ENCODE data around the gene TRIP13.

The TRIP13 gene

GRCh38 chr5:951940-952596 is 59.4 kb downstream of the TRIP13 start:
- no peak for ATAC-seq
- H3K9me3 Mint-ChIP-seq: no peaks in the 10 kb centered on the region

GRCh38 chr5:952597-953271 is 60.0 kb downstream of the TRIP13 start:
- H3K36me3 Mint-ChIP-seq: no peaks in the 10 kb centered on the region
- H3K4me3 Mint-ChIP-seq: no peak overlapping the region
- peaks cover 25% of the 10 kb centered on the region for H3K4me1 Mint-ChIP-seq
- no peak for ATAC-seq
- H3K9me3 Mint-ChIP-seq: no peaks in the 10 kb centered on the region
- no peak for DNase-seq (ENCODE audit: low spot score in 2 of 2)
- no peak overlapping the region for H3K27ac Mint-ChIP-seq

More at GRCh38 chr5:951940-952596, 59.4 kb downstream of the TRIP13 start:
- H3K4me1 Mint-ChIP-seq: peaks cover 18% of the 10 kb centered on the region
- no peak overlapping the region for H3K27ac Mint-ChIP-seq
- no peaks in the 10 kb centered on the region for H3K36me3 Mint-ChIP-seq
- DNase-seq (ENCODE audit: low spot score in 2 of 2): no peak
- H3K4me3 Mint-ChIP-seq: no peak overlapping the region

GRCh38 chr5:953535-954449 is 61.1 kb downstream of the TRIP13 start:
- DNase-seq (ENCODE audit: low spot score in 2 of 2) (no peak), ATAC-seq (no peak)
- no peak overlapping the region for H3K4me3 Mint-ChIP-seq
- no peaks in the 10 kb centered on the region for H3K9me3 Mint-ChIP-seq
- peaks cover 27% of the 10 kb centered on the region for H3K4me1 Mint-ChIP-seq
- no peak overlapping the region for H3K27ac Mint-ChIP-seq
- no peaks in the 10 kb centered on the region for H3K36me3 Mint-ChIP-seq

GRCh38 chr5:955886-956761 is 63.4 kb downstream of the TRIP13 start:
- peak overlapping the region; percentile 36 for H3K4me3 Mint-ChIP-seq
- H3K27ac Mint-ChIP-seq: peak overlapping the region; percentile 40
- no peak for DNase-seq (ENCODE audit: low spot score in 2 of 2)
- no peak for ATAC-seq
- no peaks in the 10 kb centered on the region for H3K36me3 Mint-ChIP-seq
- H3K9me3 Mint-ChIP-seq: no peaks in the 10 kb centered on the region
- H3K4me1 Mint-ChIP-seq: peaks cover 36% of the 10 kb centered on the region

GRCh38 chr5:956941-957747 is 64.5 kb downstream of the TRIP13 start:
- DNase-seq (ENCODE audit: low spot score in 2 of 2) (peak; percentile 28 to 66), ATAC-seq (peak; percentile 87)
- H3K4me3 Mint-ChIP-seq: peak overlapping the region; percentile 36
- no peaks in the 10 kb centered on the region for H3K9me3 Mint-ChIP-seq
- H3K36me3 Mint-ChIP-seq: no peaks in the 10 kb centered on the region
- H3K4me1 Mint-ChIP-seq: peaks cover 36% of the 10 kb centered on the region
- H3K27ac Mint-ChIP-seq: peak overlapping the region; percentile 40

GRCh38 chr5:957748-958485 is 65.2 kb downstream of the TRIP13 start:
- peak overlapping the region; percentile 40 for H3K27ac Mint-ChIP-seq
- H3K9me3 Mint-ChIP-seq: no peaks in the 10 kb centered on the region
- peak overlapping the region; percentile 36 for H3K4me3 Mint-ChIP-seq
- DNase-seq (ENCODE audit: low spot score in 2 of 2): no peak
- ATAC-seq: no peak
- H3K4me1 Mint-ChIP-seq: peaks cover 36% of the 10 kb centered on the region
- no peaks in the 10 kb centered on the region for H3K36me3 Mint-ChIP-seq

GRCh38 chr5:958701-959571 is 66.3 kb downstream of the TRIP13 start:
- H3K27ac Mint-ChIP-seq: no peak overlapping the region
- DNase-seq (ENCODE audit: low spot score in 2 of 2) (no peak), ATAC-seq (no peak)
- H3K4me3 Mint-ChIP-seq: no peak overlapping the region
- no peaks in the 10 kb centered on the region for H3K36me3 Mint-ChIP-seq
- no peaks in the 10 kb centered on the region for H3K9me3 Mint-ChIP-seq
- peaks cover 46% of the 10 kb centered on the region for H3K4me1 Mint-ChIP-seq

- H3K27ac Mint-ChIP-seq: peak overlapping the region; percentile 34
- H3K4me3 Mint-ChIP-seq: no peak overlapping the region
- DNase-seq (ENCODE audit: low spot score in 2 of 2) (no peak), ATAC-seq (no peak)
- no peaks in the 10 kb centered on the region for H3K36me3 Mint-ChIP-seq
- H3K9me3 Mint-ChIP-seq: no peaks in the 10 kb centered on the region
- H3K4me1 Mint-ChIP-seq: peaks cover 55% of the 10 kb centered on the region
Measured at GRCh38 chr5:959581-960531, 67.2 kb downstream of the TRIP13 start.

- H3K4me3 Mint-ChIP-seq: no peak overlapping the region
- H3K9me3 Mint-ChIP-seq: no peaks in the 10 kb centered on the region
- peak overlapping the region; percentile 34 for H3K27ac Mint-ChIP-seq
- H3K36me3 Mint-ChIP-seq: no peaks in the 10 kb centered on the region
- peaks cover 53% of the 10 kb centered on the region for H3K4me1 Mint-ChIP-seq
- ATAC-seq: no peak
- DNase-seq (ENCODE audit: low spot score in 2 of 2): no peak
Measured at GRCh38 chr5:960551-960950, 67.9 kb downstream of the TRIP13 start.

- Mint-ChIP-seq H3K9me3 (no peaks in the 10 kb centered on the region), H3K4me1 (peaks cover 49% of the 10 kb centered on the region)
Measured at GRCh38 chr5:961002-961710, 68.5 kb downstream of the TRIP13 start.

GRCh38 chr5:961711-962240 is 69.1 kb downstream of the TRIP13 start:
- no peak overlapping the region for H3K27ac Mint-ChIP-seq
- DNase-seq (ENCODE audit: low spot score in 2 of 2): no peak
- H3K9me3 Mint-ChIP-seq: no peaks in the 10 kb centered on the region
- H3K36me3 Mint-ChIP-seq: no peaks in the 10 kb centered on the region
- H3K4me3 Mint-ChIP-seq: no peak overlapping the region
- H3K4me1 Mint-ChIP-seq: peaks cover 44% of the 10 kb centered on the region
- ATAC-seq: no peak

More at GRCh38 chr5:961002-961710, 68.5 kb downstream of the TRIP13 start:
- Mint-ChIP-seq H3K4me3 (no peak overlapping the region), H3K27ac (peak overlapping the region; percentile 34), H3K36me3 (no peaks in the 10 kb centered on the region)
- ATAC-seq (no peak), DNase-seq (ENCODE audit: low spot score in 2 of 2) (no peak)

Measured in stimulated activated effector memory CD8-positive, alpha-beta T cell treated with anti-CD3 and anti-CD28 coated beads, Interleukin-12 subunit alpha, Interleukin-12 subunit beta, amount 100 ng/mL, for 72 hours (primary cell).